HG02763 (cell line): Measurements from ENCODE around the gene PRR23C.
"Not testable (repeated sequence)": the region's sequence is repeated elsewhere in the genome, so short reads cannot be mapped to it uniquely, and the experiment has no call there.

Source experiments
- ATAC-seq: cut with Tn5 transposase; IDR thresholded peaks from one replicate; pipeline ENCODE4 v1.9.1; 2021; ENCODE audit warnings: mild to moderate bottlenecking, moderate library complexity; ENCODE audit not compliant: unreplicated experiment

Gene PRR23C

DNA sequence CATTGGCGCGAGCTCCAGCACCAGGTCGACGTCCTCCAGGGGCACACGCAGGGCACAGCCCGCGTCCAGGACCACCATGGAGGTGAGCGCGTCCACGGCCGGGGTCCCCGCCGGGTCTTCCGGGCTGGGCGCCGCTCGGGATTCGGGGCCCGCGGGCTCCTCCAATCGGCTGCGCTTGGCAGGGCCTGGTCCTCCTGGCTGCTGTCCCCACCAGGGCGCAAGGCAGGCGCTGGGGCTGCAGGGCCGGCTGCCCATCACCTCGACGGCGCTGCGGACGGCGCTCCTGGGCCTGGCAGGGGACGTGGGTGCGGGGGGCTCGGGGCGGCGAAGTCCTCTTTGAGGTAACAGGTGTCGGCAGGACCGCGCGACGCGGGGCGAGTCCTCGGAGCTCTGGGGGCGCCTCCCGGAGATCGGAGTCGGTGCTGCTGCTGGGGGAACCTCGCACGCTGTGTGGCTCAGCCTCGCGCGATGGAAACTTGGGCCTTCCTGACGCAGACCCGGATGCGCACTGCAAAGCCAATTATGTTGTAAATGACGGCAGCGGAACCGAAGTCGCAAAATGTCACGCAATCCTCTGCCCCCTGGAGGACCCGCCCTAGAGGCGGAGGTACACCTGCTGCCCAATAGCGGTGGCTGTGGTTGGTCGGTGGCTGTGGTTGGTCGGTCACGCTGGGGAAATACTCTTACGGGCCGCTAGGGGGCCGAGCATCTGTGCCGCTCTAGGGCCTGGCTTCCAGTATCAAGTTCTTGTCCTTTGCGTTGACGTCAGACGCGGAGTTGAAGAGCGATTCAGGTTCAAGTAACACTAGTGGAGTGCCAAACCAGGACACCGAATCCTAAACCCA, at the start of gene PRR23C:
PRR23C (minus strand) TSS at position 527 of the 845 bp plus-strand sequence; CDS start at position 255, 272 bp downstream.
- no peak for ATAC-seq

- ATAC-seq = no peak
Measured at GRCh38 chr3:139093840-139094239, 49.1 kb upstream of the PRR23C start.

GRCh38 chr3:139088462-139089324, 44.0 kb upstream of the PRR23C start:
- ATAC-seq = no peak

DNA sequence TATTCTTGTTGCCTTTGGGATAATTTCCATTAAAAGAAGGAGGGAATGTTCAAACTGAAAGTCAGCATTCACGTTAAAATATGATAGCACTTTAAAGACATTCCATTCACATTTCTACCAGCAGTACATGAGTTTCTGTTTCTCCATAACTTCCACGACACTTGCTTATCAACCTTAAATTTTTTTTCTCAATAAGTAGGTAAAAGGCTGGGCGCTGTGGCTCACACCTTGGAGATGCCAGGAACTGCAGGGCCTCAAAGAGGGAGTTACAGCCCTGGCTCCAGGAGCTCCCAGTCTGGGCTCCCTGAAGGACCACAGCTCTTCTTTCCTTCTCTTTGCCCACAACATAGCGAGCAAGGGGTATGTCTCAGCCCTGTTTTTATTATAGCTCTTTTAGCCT, 42.9 kb upstream of the PRR23C start:
- ATAC-seq = no peak

DNA sequence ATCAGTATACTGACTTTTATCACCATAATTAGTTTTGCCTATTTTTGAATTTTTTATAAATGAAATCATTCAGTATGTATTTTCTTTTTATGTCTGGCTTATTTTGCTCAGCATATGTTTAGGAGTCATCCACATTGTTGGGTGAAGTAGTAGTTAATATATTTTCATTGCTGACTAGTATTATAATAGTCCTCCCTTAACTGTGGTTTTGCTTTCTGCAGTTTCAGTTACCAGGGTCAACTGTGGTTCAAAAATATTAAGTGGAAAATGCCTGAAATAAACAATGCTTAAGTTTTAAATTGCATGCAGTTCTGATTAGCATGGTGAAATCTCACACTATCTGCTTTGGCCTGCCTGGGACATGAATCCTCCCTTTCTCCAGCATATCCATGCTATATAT, 39.5 kb upstream of the PRR23C start:
- ATAC-seq = no peak

GRCh38 chr3:139074565-139075115, 29.9 kb upstream of the PRR23C start:
- no peak for ATAC-seq

DNA sequence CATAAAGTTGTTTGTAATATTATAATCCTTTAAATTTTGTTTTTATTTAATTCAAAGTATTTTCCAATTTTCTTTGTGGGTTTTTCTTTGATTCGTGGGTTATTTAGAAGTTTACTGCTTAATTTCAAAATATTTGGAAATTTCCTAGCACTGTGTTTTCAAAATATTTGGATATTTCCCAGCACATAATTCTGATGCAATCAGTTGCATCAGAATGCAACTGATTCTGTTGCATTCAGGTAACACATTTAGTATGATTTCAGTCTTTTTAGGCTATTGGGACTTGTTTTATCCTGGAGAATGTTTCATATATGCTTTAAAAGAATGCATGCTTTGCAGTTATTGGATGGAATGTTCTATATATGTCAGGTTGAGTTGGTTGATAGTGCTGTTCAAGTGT, 18.2 kb upstream of the PRR23C start:
- ATAC-seq = no peak

- ATAC-seq = no peak
Measured at GRCh38 chr3:139052802-139053600, 8.3 kb upstream of the PRR23C start.

DNA sequence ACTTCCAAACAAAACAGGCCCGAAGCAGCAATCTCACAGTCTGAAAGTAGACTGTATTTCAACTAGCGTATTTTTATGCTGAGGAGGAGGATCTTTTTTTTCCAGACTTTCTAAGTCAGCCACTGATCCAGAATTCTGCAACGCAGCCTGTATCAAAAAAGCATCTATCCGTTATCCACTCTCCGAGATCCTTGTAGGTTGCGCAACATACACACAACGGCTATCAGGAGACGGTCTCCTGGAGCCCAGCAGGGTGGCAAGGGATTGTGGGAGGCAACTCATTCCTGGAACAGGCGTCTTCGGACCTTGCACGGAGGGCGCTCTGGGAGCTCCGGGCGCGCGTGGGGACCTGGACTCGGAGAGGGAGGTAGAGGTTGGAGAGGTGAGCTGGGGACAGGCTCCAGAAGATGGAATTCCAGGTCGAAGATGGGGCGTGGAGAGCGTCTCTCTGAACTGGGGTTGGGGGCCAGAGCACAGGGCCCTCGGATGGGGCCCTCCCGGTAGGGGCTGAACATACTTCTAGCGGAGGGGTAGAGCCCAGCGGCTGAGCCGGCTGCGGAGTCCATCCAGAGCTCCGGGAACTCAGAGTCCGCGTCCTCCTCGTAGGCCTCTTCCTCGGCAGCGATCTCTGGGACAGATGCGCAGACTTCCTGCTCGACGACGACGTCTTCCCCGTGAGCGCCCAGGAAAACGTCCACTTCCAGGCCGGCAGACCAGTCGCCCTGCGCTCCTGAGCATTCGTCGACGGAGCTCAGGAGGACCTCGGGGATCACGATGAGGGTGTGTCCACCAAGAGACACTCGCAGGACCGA, 932 bp downstream of the PRR23C start:
- ATAC-seq = no peak

DNA sequence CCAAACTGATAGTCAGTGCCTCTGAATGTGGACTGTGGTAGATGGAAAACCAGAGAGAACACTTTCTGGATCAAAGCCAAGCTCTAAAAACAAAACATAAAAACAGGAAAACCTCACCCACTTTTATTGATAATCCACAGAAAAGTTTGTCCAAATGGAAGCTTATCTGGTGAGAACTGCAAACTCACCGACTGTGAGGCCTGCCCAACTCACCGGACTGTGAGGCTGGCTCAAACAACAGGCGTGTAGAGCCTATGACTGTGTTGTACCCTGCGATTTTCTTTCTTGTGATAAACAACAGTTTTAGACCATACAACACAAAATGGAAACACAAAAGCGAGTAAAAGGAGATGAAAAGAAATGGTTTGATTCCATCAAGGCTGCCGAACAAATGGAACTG, 7.2 kb downstream of the PRR23C start:
- ATAC-seq = no peak

GRCh38 chr3:139032326-139033002, 12.2 kb downstream of the PRR23C start:
- no peak for ATAC-seq

DNA sequence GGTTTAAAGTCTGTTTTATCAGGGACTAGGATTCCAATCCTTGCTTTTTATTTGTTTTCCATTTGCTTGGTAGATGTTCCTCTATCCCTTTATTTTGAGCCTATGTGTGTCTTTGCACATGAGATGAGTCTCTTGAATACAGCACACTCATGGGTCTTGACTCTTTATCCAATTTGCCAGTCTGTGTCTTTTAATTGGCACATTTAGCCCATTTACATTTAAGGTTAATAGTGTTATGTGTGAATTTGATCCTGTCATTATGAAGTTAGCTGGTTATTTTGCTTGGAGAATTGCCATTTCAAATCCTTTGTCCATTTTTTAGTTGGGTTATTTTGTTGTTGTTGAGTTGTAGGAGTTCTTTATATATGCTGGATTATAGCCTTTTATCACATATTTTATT, 14.1 kb downstream of the PRR23C start:
- not testable (repeated sequence) for ATAC-seq

GRCh38 chr3:139024968-139025367, 19.7 kb downstream of the PRR23C start:
- ATAC-seq = no peak

- ATAC-seq = no peak
Measured at GRCh38 chr3:139020868-139021234, 23.8 kb downstream of the PRR23C start, which contains the start of gene PRR23B. PRR23B (minus strand) TSS chr3:139020926; CDS start chr3:139020661, 265 bp downstream.

GRCh38 chr3:139020036-139020867, 24.4 kb downstream of the PRR23C start:
- no peak for ATAC-seq

DNA sequence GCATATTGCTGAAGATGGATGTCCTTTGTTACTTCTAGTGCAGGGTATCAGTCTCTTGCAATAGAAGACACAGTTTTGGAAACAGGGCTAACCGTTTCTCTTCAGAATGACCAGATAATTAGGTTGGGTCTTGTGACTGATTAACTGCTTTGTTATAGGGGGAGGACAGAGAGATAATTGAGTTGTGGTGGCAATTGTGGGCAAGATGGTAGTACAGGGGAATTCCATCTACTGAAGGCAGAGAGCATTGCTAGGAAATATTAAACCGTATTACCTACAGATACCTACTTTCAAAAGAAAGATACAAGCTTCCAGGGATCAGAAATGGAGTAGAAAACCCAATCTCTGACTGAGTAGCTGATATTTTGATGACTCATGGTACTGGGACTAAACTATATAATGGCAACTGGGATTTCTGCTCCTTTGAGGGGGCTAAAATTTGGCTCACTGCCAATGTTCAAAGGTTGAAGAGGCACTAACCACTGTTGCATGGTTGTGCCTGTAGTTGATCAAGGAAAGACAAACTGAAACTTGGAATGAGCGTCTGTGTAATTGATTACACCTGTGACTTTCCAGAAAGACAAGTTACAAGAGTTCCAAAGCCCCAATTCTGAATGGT, 28.2 kb downstream of the PRR23C start:
- ATAC-seq = no peak

DNA sequence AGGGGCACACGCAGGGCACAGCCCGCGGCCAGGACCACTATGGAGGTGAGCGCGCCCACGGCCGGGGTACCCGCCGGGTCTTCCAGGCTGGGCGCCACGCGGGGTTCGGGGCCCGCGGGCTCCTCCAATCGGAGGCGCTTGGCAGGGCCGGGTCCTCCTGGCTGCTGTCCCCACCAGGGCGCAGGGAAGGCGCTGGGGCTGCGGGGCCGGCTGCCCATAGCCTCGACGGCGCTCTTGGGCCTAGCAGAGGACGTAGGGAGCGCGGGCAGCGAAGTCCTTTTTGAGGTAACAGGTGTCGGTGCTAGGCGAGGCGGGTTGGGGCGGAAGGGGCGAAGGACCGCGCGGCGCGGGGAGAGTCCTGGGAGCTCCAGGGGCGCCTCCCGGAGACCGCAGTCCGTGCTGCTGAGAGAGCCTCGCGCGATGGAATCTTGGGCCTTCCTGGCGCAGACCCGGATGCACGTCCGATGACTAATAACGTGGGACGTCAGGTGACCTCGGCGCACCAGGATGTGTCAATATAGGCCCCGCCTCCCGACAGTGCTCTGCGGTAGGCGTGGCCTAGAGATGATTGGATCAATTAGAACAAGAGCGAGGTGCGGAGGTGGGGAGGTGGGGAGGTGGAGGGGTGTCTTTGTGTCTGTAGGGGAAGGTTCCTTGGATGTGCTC, 38.5 kb downstream of the PRR23C start, which contains the start of gene PRR23A:
PRR23A (minus strand) TSS at position 218 of the 666 bp plus-strand sequence; CDS start at position 218, 0 bp downstream.
- no peak for ATAC-seq
